Tracheal epithelial cell (primary cell): Measurements from ENCODE around the gene OR4P4. TPM values are rescaled to one million over a fixed set of nuclear protein-coding genes. Genes with fewer than 3 reads are reported as not detected.

Experiments
- total RNA-seq: library from RNA; depleted of rRNA; stranded (reverse); fragments of >200 nt; gene quantifications from 2 replicates; pipeline ENCODE4 v1.2.1, GENCODE V29; 2014

OR4P4 gene
- total RNA-seq: not detected in 2 replicates

DNA sequence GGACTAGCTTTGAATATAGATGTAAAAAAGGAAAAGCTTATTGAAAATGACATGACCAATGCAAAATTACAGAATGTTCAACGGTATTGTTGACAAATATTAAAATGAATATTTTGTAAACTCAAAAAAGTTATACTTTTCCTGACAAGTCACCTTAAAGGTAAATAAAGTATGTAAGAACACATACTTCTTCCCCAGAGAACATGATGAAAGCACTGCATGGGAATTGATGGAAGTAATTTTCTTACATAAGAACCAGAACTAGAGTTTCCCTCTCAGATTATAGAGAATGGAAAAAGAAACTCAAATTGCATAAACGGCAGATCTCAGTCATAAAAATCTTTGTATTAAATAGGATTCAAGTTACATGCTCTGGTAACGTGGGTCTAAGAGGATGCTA, at the start of gene OR4P4:
OR4P4 (plus strand) TSS at position 301 of the 400 bp plus-strand sequence.

GRCh38 chr11:55607545-55607944, 27.4 kb upstream of the OR4P4 start, which contains the start of gene OR4C11:
OR4C11 (minus strand) TSS chr11:55607645; CDS start chr11:55604373, 3,272 bp downstream.

GRCh38 chr11:55648027-55648426, 13.1 kb downstream of the OR4P4 start, which contains the start of gene OR4S2:
OR4S2 (plus strand) TSS chr11:55648327; CDS start chr11:55650904, 2,577 bp downstream.

GRCh38 chr11:55661901-55662300, 27.0 kb downstream of the OR4P4 start, which contains the start of gene OR4C6:
OR4C6 (plus strand) TSS chr11:55662201; CDS start chr11:55665167, 2,966 bp downstream.

Other genes with a start within 250 kb of the OR4P4 start
- gene OR4C15, start 80.6 kb upstream of the OR4P4 start, total RNA-seq: not detected in 2 replicates
- not detected in 2 replicates for gene OR4C16, start 63.0 kb upstream of the OR4P4 start, total RNA-seq
- gene OR4C11, start 27.5 kb upstream of the OR4P4 start, total RNA-seq: not detected in 2 replicates
- not detected in 2 replicates for gene OR4S2, start 13.2 kb downstream of the OR4P4 start, total RNA-seq
- gene OR4C6, start 27.1 kb downstream of the OR4P4 start, total RNA-seq: not detected in 2 replicates
- not detected in 2 replicates for gene OR5D13, start 138.3 kb downstream of the OR4P4 start, total RNA-seq
- not detected in 2 replicates for gene OR5D14, start 160.4 kb downstream of the OR4P4 start, total RNA-seq
- not detected in 2 replicates for gene OR5L1, start 176.3 kb downstream of the OR4P4 start, total RNA-seq
- gene OR5D18, start 184.5 kb downstream of the OR4P4 start, total RNA-seq: not detected in 2 replicates
- gene OR5L2, start 192.1 kb downstream of the OR4P4 start, total RNA-seq: not detected in 2 replicates
- not detected in 2 replicates for gene OR5D16, start 203.6 kb downstream of the OR4P4 start, total RNA-seq
- not detected in 2 replicates for gene TRIM51, start 248.2 kb downstream of the OR4P4 start, total RNA-seq